Heart left ventricle (tissue), 13 donors: ENCODE data around the gene RAD51B.

Source experiments
- POLR2A ChIP-seq, 2 donors: fragments of 450-650 bp; IDR thresholded peaks; one replicate each; pipeline ENCODE4 v1.6.1; 2017; ENCODE audit warnings: antibody characterized with exemption in 2 of 2, mild to moderate bottlenecking in 2 of 2, moderate library complexity in 2 of 2
- TF ChIP-seq, protein P1 (sequence below), 12 donors: fragments of 200-600 bp; sonication (generic) in 4 of 12; IDR thresholded peaks; one replicate each; pipeline versions ENCODE4 v1.5.0 to v1.8.0; 2018 to 2022; ENCODE audit warnings: antibody characterized with exemption in 12 of 12, mild to moderate bottlenecking in 5 of 12
- donor health status: ischemic (EF 13 %, LVEDD 7.1; RV severe dilation, severe dysfunction).
- donor health status: DM: no; HTN: yes; CAD: no.
- donor health status: DM: no; HTN: no; CAD: no.
- donor health status: ischemic (EF 25% LVEDD 6.9; RV normal size, moderate dysfunction).
- donor health status: ischemic (EF 25% LVEDD 5.7; RV mildly dilated, moderate dysfunction).
- donor health status: ischemic (EF 35%, LVEDD 5.7; RV mildly dilated, moderate dysfunction).
- donor health status: nonischemic (EF 11% LVEDD 7.7; RV severe dilation, severe dysfunction).
- donor health status: DM: yes; HTN: yes; CAD: no.
- donor health status: PGD.
- donor health status: ischemic (EF 29% LVEDD 5.4; RV normal size, mild dysfunction).
- donor health status: nonischemic (EF 23%, LVEDD 6.1; RV moderate dilation, normal function).

DNA sequence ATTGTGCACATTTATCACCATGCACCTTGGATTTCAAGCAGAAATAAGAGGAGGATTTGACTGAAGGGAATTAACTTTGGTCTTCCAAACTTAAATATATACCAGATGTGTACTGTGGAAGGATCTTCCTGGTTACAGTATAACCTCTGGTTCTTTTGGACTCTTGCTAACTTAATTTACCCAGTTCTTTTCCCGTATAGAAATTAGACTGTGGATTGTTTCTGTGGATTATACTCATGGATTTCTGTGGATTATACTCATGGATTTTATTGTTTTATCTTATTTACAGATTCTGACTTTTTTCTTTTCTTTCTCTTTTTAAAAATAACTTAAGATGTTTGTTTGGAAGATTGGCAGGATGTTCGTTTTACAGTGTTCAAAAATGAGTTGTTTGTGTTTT, 215.3 kb downstream of the RAD51B start:
- TF ChIP-seq, protein P1, sequence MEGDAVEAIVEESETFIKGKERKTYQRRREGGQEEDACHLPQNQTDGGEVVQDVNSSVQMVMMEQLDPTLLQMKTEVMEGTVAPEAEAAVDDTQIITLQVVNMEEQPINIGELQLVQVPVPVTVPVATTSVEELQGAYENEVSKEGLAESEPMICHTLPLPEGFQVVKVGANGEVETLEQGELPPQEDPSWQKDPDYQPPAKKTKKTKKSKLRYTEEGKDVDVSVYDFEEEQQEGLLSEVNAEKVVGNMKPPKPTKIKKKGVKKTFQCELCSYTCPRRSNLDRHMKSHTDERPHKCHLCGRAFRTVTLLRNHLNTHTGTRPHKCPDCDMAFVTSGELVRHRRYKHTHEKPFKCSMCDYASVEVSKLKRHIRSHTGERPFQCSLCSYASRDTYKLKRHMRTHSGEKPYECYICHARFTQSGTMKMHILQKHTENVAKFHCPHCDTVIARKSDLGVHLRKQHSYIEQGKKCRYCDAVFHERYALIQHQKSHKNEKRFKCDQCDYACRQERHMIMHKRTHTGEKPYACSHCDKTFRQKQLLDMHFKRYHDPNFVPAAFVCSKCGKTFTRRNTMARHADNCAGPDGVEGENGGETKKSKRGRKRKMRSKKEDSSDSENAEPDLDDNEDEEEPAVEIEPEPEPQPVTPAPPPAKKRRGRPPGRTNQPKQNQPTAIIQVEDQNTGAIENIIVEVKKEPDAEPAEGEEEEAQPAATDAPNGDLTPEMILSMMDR (IDR thresholded peaks at IDR 0.05): no peak
- no peak for TF ChIP-seq POLR2A (IDR thresholded peaks at IDR 0.05)
